Suprapubic skin (tissue), 4 donors: ENCODE results near the gene ATF6.

ENCODE experiments used
- CTCF ChIP-seq, 2 donors: fragments of 200-600 bp in 1 of 2; fragments of 450-650 bp in 1 of 2; sonication (generic) in 1 of 2; IDR thresholded peaks; one replicate each; pipeline ENCODE4 v1.5.1; 2016 to 2019; ENCODE audit warnings: antibody characterized with exemption in 2 of 2, mild to moderate bottlenecking in 1 of 2, moderate library complexity in 1 of 2
- EP300 ChIP-seq: sonication (generic); formaldehyde crosslinking; IDR thresholded peaks from one replicate; pipeline ENCODE4 v1.6.1; 2017; ENCODE audit warnings: antibody characterized with exemption
- POLR2AphosphoS5 ChIP-seq, 3 donors: sonication (generic); formaldehyde crosslinking; IDR thresholded peaks; one replicate each; pipeline ENCODE4 v1.6.1; 2017; ENCODE audit warnings: antibody characterized with exemption in 3 of 3

- TF ChIP-seq EP300: no peak
- no peak for TF ChIP-seq POLR2AphosphoS5 (IDR thresholded peaks at IDR 0.05)
- no peak for TF ChIP-seq CTCF (IDR thresholded peaks at IDR 0.05)
Measured at GRCh38 chr1:161879261-161879660, 113.1 kb downstream of the ATF6 start.
